AG20443 (cell line): ENCODE data around the gene TENT4A.

Experiments used
- DNase-seq: peaks from one replicate; pipeline ENCODE4 v3.0.0; 2012; ENCODE audit warnings: low spot score, mixed read lengths

TENT4A gene

GRCh38 chr5:6805841-6806240, 92.6 kb downstream of the TENT4A start:
- DNase-seq: no peak
